Transverse colon (tissue), 4 donors: ENCODE results near the gene TXNL1. TPM values are rescaled to one million over a fixed set of nuclear protein-coding genes. Genes with fewer than 3 reads are reported as not detected.
A peak's percentile ranks its signal among the peaks of the same experiment; 100 is the strongest.

Source experiments
- DNase-seq: peaks from one replicate; pipeline ENCODE4 v3.0.0-alpha.2; 2019
- H3K27ac ChIP-seq, 4 donors: fragments of 200-600 bp; sonication (generic); 2 replicates each; pipeline ENCODE4 v1.5.1; 2016 to 2018; ENCODE audit warnings: inconsistent platforms in 4 of 4
- H3K27me3 ChIP-seq: fragments of 200-600 bp; sonication (generic); 2 replicates; pipeline ENCODE4 v1.5.1; 2017; ENCODE audit warnings: inconsistent platforms
- H3K36me3 ChIP-seq, 4 donors: fragments of 200-600 bp; sonication (generic); 2 replicates each; pipeline ENCODE4 v1.5.1; 2017 to 2019; ENCODE audit warnings: inconsistent platforms in 4 of 4
- H3K4me1 ChIP-seq, 4 donors: fragments of 200-600 bp; sonication (generic); 2 replicates each; pipeline ENCODE4 v1.5.1; 2017 to 2020; ENCODE audit warnings: inconsistent platforms in 4 of 4
- H3K4me3 ChIP-seq, 4 donors: fragments of 200-600 bp; sonication (generic); 1 replicate in 1 of 4; 2 replicates in 3 of 4; pipeline versions ENCODE4 v1.5.1 to v1.6.1; 2017 to 2019; ENCODE audit warnings: inconsistent platforms in 4 of 4
- H3K9me3 ChIP-seq, 2 donors: fragments of 200-600 bp; sonication (generic); 2 replicates each; pipeline ENCODE4 v1.5.1; 2017 to 2019; ENCODE audit warnings: inconsistent platforms in 2 of 2
- EP300 ChIP-seq: sonication (generic); formaldehyde crosslinking; IDR thresholded peaks from one replicate; pipeline ENCODE4 v1.6.1; 2017; ENCODE audit warnings: antibody characterized with exemption, low read depth
- POLR2A ChIP-seq: fragments of 450-650 bp; IDR thresholded peaks from one replicate; pipeline ENCODE4 v1.6.1; 2016; ENCODE audit warnings: antibody characterized with exemption, mild to moderate bottlenecking, moderate library complexity
- POLR2AphosphoS5 ChIP-seq, 3 donors: sonication (generic); formaldehyde crosslinking; IDR thresholded peaks; one replicate each; pipeline ENCODE4 v1.6.1; 2016; ENCODE audit warnings: antibody characterized with exemption in 3 of 3
- WGBS, 2 donors: methylation state at CpG; one replicate each; pipeline ENCODE4 v1.1.5; 2018; ENCODE audit warnings: low coverage in 1 of 2; 5-methylcytosine and 5-hydroxymethylcytosine counted together
- in situ Hi-C, 4 donors: fragments of 200-750 bp; cut with MboI; loops; one replicate each; pipeline versions ENCODE4 v1.15.0 to v1.15.1; 2017; ENCODE audit warnings: low sequenced_read_pairs in 3 of 4, low pct_ligation_motif_present in 1 of 4, low pct_unique_long_range_greater_than_20kb in 1 of 4
- intact Hi-C: fragments of 100-400 bp; cut with DNase I; formaldehyde crosslinking; loops from one replicate; pipeline ENCODE4 v1.15.1; 2023; ENCODE audit warnings: low total_unique reads
- total RNA-seq, 4 donors: library from RNA; depleted of rRNA; stranded (reverse); fragments of >200 nt; gene quantifications; one replicate each; pipeline ENCODE4 v1.1.0, GENCODE V29; 2016
- TF ChIP-seq, protein P1 (sequence below), 5 experiments: fragments of 200-600 bp in 3 of 5; fragments of 450-650 bp in 2 of 5; sonication (generic) in 3 of 5; IDR thresholded peaks; 1 replicate in 2 of 5; 2 replicates in 3 of 5; pipeline ENCODE4 v1.5.1; 2016 to 2017; ENCODE audit warnings: antibody characterized with exemption in 5 of 5, inconsistent platforms in 3 of 5, mild to moderate bottlenecking in 2 of 5, moderate library complexity in 1 of 5

TXNL1 gene
- 10 to 100 TPM in 2 of 4 donors, 1 to 10 TPM in 2; 3.0 to 42.1 (median 18.0) TPM for total RNA-seq

DNA sequence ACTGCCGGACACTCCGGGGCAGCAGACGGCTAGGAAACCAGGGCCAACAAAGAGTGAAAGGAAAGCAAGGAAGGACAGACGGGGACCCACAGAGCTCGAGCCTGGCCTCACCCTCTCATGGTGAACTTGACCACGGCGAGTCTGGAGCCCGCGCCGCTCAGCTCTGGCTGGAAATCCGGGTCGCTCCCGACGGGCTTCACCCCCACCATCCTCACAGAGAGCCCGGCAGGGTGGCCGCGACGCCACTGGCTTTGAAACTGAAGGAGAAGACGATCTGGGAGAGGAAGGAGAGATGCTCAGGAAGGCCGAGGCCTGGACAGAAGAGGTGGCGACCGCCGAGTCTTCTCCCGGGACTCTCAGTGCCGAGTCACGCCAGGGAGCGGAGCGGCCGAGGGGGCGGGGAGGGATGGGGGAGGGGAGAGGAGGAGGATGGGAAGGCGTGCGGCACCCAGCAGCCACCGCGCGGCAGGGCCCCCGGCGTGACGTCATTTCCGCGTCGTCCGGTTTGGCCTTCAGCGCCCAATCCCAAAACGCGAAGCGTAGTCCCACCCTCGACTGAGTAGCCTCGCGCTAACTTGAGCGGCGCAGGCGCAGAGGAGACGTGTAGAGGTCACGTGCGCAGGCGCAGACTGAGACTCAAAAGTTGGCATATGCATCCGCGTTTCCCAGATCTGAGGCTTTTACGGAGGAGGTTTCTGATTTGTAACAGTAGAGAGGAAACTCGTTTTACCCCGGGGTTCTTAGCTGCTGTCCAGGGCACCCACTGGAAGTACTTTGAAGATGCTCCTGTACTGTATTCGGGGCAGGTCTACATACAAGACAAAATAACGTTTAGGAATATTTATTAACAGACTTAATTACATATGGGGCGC, at the start of gene TXNL1:
TSS of gene TXNL1 (minus strand) at position 361 of the 872 bp plus-strand sequence. CDS start at position 209, 152 bp downstream.
- TF ChIP-seq, protein P1, sequence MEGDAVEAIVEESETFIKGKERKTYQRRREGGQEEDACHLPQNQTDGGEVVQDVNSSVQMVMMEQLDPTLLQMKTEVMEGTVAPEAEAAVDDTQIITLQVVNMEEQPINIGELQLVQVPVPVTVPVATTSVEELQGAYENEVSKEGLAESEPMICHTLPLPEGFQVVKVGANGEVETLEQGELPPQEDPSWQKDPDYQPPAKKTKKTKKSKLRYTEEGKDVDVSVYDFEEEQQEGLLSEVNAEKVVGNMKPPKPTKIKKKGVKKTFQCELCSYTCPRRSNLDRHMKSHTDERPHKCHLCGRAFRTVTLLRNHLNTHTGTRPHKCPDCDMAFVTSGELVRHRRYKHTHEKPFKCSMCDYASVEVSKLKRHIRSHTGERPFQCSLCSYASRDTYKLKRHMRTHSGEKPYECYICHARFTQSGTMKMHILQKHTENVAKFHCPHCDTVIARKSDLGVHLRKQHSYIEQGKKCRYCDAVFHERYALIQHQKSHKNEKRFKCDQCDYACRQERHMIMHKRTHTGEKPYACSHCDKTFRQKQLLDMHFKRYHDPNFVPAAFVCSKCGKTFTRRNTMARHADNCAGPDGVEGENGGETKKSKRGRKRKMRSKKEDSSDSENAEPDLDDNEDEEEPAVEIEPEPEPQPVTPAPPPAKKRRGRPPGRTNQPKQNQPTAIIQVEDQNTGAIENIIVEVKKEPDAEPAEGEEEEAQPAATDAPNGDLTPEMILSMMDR (IDR thresholded peaks at IDR 0.05): no peak
- peak; percentile 13 for TF ChIP-seq EP300
- peak; percentile 96 for TF ChIP-seq POLR2AphosphoS5 (IDR thresholded peaks at IDR 0.05)
- peak; percentile 93 for TF ChIP-seq POLR2A
- Histone ChIP-seq H3K36me3 (no peaks in the 10 kb centered on the region), H3K27me3 (no peaks in the 10 kb centered on the region), H3K27ac (peak within 1 kb of the TSS; percentile 95 to 99 (median 97)), H3K4me1 (peaks cover 0 to 37% (median 15%) of the 10 kb centered on the region in 4 donors), H3K9me3 (no peaks in the 10 kb centered on the region), H3K4me3 (peak within 1 kb of the TSS; percentile 79 to 97 (median 89))
- intact Hi-C loops: no loop called here
- 1 to 9% methylated on average over 5 to 40 of the region's 64 CpGs for WGBS, 2 donors
- in situ Hi-C loops: no loop called here
- peak; percentile 100 for DNase-seq

DNA sequence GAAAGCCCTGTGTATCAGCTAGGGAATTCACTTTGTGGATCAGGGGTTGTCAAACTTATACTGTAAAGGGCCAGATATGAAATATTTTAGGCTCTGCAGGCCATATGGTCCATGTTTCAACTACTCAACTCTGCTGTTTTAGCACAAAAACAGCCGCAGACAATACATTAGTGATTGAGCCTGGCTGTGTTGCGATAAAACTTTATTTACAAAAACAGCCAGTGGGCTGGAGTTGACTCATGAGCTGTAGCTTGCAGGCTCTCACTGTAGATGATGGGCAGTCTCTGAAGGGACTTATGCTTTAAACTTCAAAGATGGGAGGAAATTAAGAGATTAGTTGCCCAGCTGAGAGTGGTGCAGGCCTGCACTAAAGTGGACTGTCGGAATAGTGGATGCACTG, 45.9 kb upstream of the TXNL1 start:
- Histone ChIP-seq H3K4me3 (no peak overlapping the region), H3K27me3 (no peaks in the 10 kb centered on the region), H3K9me3 (no peaks in the 10 kb centered on the region), H3K4me1 (peaks cover 0 to 6% (median under 1%) of the 10 kb centered on the region in 4 donors), H3K36me3 (peaks cover 0 to 9% (median 3%) of the 10 kb centered on the region in 4 donors), H3K27ac (no peak overlapping the region)
- TF ChIP-seq POLR2A (no peak), EP300 (no peak), POLR2AphosphoS5 (IDR thresholded peaks at IDR 0.05) (no peak)
- TF ChIP-seq, protein P1 (IDR thresholded peaks at IDR 0.05): no peak
- DNase-seq: no peak
- intact Hi-C loops: no loop called here
- in situ Hi-C loops: no loop called here
- WGBS, 2 donors: 93 to 100% methylated on average over 1 to 3 of the region's 3 CpGs

DNA sequence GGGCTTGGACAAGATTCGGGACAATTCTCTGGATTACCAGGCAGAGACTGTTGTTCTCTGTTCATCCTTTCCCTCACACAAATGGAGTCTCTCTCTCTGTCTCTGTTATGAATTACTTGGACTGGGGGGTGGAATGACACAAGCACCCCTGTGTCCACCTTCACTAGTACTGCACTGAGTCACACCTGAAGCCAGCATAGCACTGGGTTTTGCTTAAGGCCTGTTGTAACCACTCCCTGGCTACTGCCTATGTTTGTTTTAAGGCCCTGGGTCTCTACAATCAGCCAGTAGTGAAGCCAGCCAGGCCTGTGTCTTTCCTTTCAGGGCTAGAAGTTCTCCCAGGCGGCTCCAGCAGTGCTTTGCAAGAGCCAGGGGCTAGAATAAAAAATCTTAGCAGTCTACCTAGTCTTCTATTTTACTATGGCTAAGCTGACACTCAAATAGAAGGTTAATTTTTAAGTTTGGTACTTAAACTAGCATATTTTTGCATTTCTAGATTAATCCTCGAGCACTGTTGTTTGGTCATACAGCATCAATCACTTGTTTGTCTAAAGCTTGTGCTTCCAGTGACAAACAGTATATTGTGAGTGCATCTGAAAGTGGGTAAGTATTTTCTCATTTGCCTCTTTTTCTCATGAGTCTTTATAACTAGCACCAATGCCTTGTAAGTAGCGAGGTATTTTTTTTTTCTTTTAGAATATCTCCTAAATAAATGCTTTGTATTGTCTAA, 40.6 kb upstream of the TXNL1 start:
- 65 to 66% methylated on average over 2 to 4 of the region's 4 CpGs for WGBS, 2 donors
- TF ChIP-seq POLR2A: no peak
- Histone ChIP-seq H3K27ac (peak overlapping the region in 1 of 4 donors; percentile 2), H3K4me3 (no peak overlapping the region), H3K36me3 (no peaks in the 10 kb centered on the region), H3K9me3 (no peaks in the 10 kb centered on the region), H3K27me3 (no peaks in the 10 kb centered on the region), H3K4me1 (peaks cover 0 to 11% (median 5%) of the 10 kb centered on the region in 4 donors)
- intact Hi-C loops (loop anchor here (5.0 kb wide), 1 partner anchor 1922 kb away; no protein-coding TSS in a partner anchor), in situ Hi-C loops (no loop called here)
- peak; percentile 14 for DNase-seq

DNA sequence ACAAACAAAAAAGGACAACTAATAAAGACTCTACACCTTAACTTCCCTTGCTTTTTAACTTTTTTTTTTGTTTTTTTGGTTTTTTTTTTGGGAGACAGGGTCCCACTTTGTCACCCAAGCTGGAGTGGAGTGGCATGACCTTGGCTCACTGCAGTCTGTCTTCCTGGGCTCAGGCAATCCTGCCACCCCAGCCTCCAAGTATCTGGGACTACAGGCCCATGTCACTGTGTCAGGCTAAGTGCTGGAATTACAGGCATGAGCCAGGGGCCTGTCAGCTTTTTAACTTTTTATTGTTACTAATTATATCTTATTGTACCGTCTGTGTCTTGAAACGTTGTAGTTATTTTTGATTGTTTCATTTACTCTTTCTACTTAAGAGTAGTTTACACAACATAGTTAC, 38.2 kb upstream of the TXNL1 start:
- TF ChIP-seq POLR2AphosphoS5 (IDR thresholded peaks at IDR 0.05) (no peak), POLR2A (no peak), EP300 (no peak)
- TF ChIP-seq, protein P1 (IDR thresholded peaks at IDR 0.05): no peak
- intact Hi-C loops: loop anchor here (5.0 kb wide), 1 partner anchor 1919 kb away; no protein-coding TSS in a partner anchor
- Histone ChIP-seq H3K27ac (no peak overlapping the region), H3K27me3 (no peaks in the 10 kb centered on the region), H3K4me1 (peaks cover 0 to 11% (median 6%) of the 10 kb centered on the region in 4 donors), H3K9me3 (no peaks in the 10 kb centered on the region), H3K36me3 (no peaks in the 10 kb centered on the region), H3K4me3 (no peak overlapping the region)
- 62 to 67% methylated on average over 2 of the region's 2 CpGs for whole genome bisulfite sequencing, 2 donors
- in situ Hi-C loops: no loop called here
- no peak for DNase-seq
